ENCODE measurements around the gene CDK14. TPM values are rescaled to one million over a fixed set of nuclear protein-coding genes. Genes with fewer than 3 reads are reported as not detected.

Gene CDK14
- total and polyA plus RNA-seq, 2 of the 8 experiments (the other 6 are each of a cell fraction or from before 2014, with no cell fraction given): 5.5 to 47.3 TPM

DNA sequence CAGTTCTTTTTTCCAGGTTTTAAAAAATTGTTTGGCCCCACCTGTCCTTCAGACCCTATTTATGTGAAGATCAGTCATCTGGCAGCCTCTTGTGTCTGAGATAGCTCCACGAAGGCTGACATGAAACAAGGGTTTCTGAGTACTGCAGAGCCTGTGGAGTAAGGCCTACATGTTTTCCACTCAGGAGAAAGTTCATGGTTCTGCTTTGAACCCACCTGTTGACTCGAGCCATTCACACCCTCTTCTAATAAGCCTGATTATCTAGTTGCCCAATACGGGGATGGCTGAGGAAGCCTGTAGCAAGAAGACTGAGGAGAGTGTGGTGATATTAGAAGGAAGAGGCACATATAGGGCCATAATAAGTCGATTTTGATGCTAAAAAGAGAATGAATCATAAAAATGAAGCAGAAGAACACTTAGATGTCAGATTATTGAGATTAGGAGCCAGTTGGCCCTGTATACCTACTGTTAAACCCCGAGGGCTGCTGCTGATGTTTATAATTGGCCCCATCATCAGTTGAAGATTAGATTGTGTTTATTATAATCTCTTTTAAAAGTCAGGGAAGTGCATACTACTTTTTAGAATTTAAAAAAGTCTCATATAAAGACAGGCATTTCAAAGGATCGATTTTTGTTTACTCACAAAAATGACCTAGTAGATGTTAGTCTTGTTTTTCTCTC lies 109.4 kb downstream of the CDK14 start:
- Histone ChIP-seq H3K4ac (replicated peaks; ENCODE audit: insufficient read length, low read depth, low read length) (no peak overlapping the region), H3K27me3 (replicated peaks in 1 of 4; ENCODE audit: control insufficient read depth in 3 of 4, extremely low read depth in 1 of 4, insufficient read depth in 3 of 4, low read length in 3 of 4) (no peaks in the 10 kb centered on the region), H3K79me1 (ENCODE audit: low read depth, low read length) (no peaks in the 10 kb centered on the region), H2AFZ (ENCODE audit: low read length) (no peak overlapping the region), H2BK15ac (ENCODE audit: low read length) (no peak overlapping the region), H3K9me3 (ENCODE audit: insufficient read depth in 2 of 2, low read depth in 1 of 2, low read length in 1 of 2) (no peaks in the 10 kb centered on the region), H3K14ac (ENCODE audit: insufficient read length) (no peak overlapping the region), H3K4me3 (ENCODE audit: extremely low read depth in 1 of 4, insufficient read depth in 2 of 4, low read depth in 3 of 4, low read length in 4 of 4) (no peak overlapping the region), H3K36me3 (ENCODE audit: control insufficient read depth in 2 of 4, insufficient read depth in 4 of 4, low read length in 3 of 4) (no peaks in the 10 kb centered on the region), H2BK12ac (ENCODE audit: low read depth, low read length) (no peak overlapping the region), H2BK5ac (ENCODE audit: low read depth, low read length) (no peak overlapping the region), H2BK20ac (ENCODE audit: low read length) (no peak overlapping the region), H3K56ac (replicated peaks; ENCODE audit: insufficient read length, low read depth, low read length) (no peak overlapping the region), H2BK120ac (replicated peaks; ENCODE audit: low read depth, low read length) (no peak overlapping the region), H3K23me2 (ENCODE audit: low read depth, low read length) (no peaks in the 10 kb centered on the region; the same call in 1 of the 2 replicates), H3K27ac (ENCODE audit: low read depth, low read length) (no peak overlapping the region), H4K5ac (ENCODE audit: insufficient read length, low read depth, low read length) (no peak overlapping the region), H4K20me1 (replicated peaks in 1 of 2; ENCODE audit: control insufficient read depth in 1 of 2, insufficient read depth in 2 of 2, low read length in 2 of 2) (no peaks in the 10 kb centered on the region), H3K18ac (ENCODE audit: extremely low read depth, low read length) (no peak overlapping the region), H3K79me2 (ENCODE audit: control insufficient read depth in 1 of 2, insufficient read depth in 2 of 2, low read length in 2 of 2) (no peaks in the 10 kb centered on the region), H3K23ac (ENCODE audit: insufficient read length) (no peak overlapping the region), H2AK5ac (ENCODE audit: low read depth, low read length) (no peak overlapping the region), H3K4me2 (ENCODE audit: insufficient read depth in 1 of 2, low read depth in 2 of 2, low read length in 2 of 2) (no peak overlapping the region), H3K4me1 (replicated peaks in 1 of 4; ENCODE audit: control insufficient read depth in 3 of 4, insufficient read depth in 4 of 4, low read length in 3 of 4) (peaks cover 3 to 26% (median 12%) of the 10 kb centered on the region in 4 experiments), H4K91ac (replicated peaks; ENCODE audit: insufficient read length, low read length) (no peak overlapping the region), H3K9ac (replicated peaks in 1 of 4; ENCODE audit: extremely low read depth in 1 of 4, low read depth in 3 of 4, low read length in 3 of 4) (no peak overlapping the region), H4K8ac (ENCODE audit: extremely low read depth, insufficient read depth, low read length) (no peak overlapping the region)
- FAIRE-seq (no peak), DNase-seq (ENCODE audit: low read depth in 1 of 2, low spot score in 2 of 2) (no peak)
- ChIA-PET POLR2A (ENCODE audit: partially characterized antibody) (no interaction called here), CTCF (ENCODE audit: partially characterized antibody) (interaction anchor here (0.6 to 5.1 kb wide), 4 partner anchors 13 to 379 kb away, joined by 3 to 39 read pairs (median 4); no protein-coding TSS in a partner anchor)
- TF ChIP-seq SUZ12 (IDR thresholded peaks at IDR 0.05; ENCODE audit: low read length) (no peak), TAF7 (optimal IDR thresholded peaks at IDR 0.05; ENCODE audit: borderline replicate concordance, low read depth, low read length) (no peak), ZNF274 (IDR thresholded peaks at IDR 0.05; ENCODE audit: borderline replicate concordance, extremely low read depth, low read length) (no peak), EZH2 (IDR thresholded peaks at IDR 0.05; ENCODE audit: low read depth, low read length, severe bottlenecking) (no peak), RAD21 (IDR thresholded peaks at IDR 0.05 in 1 of 2, conservative IDR thresholded peaks at IDR 0.05 in 1 of 2; ENCODE audit: low read depth in 2 of 2, low read length in 2 of 2) (no peak), YY1 (IDR thresholded peaks at IDR 0.05; ENCODE audit: low read depth, low read length) (no peak), RBBP5 (IDR thresholded peaks at IDR 0.05; ENCODE audit: borderline replicate concordance, low read depth, low read length) (no peak), KDM1A (IDR thresholded peaks at IDR 0.05; ENCODE audit: borderline replicate concordance, low read length) (no peak), MAFK (IDR thresholded peaks at IDR 0.05; ENCODE audit: low read depth, low read length) (no peak), RXRA (IDR thresholded peaks at IDR 0.05; ENCODE audit: insufficient read depth, low read depth, low read length) (no peak), GABPA (IDR thresholded peaks at IDR 0.05; ENCODE audit: borderline replicate concordance, insufficient read depth, low read length) (no peak), SIX5 (IDR thresholded peaks at IDR 0.05; ENCODE audit: low read depth, low read length) (no peak)
- whole genome bisulfite sequencing, 2 experiments (ENCODE audit: extremely low coverage in 1 of 2, insufficient coverage in 1 of 2, insufficient read length in 1 of 2, insufficient replicate concordance in 2 of 2, low coverage in 1 of 2, low lambda C conversion rate in 2 of 2, missing lambda C conversion rate in 1 of 2): 67% methylated on average over 6 of the region's 6 CpGs; no CpG with 5 or more reads in 1 of the 2 experiments
